ENCODE measurements around the gene IFFO2.
"Not testable (repeated sequence)": the region's sequence is repeated elsewhere in the genome, so short reads cannot be mapped to it uniquely, and the experiment has no call there.

IFFO2 gene

DNA sequence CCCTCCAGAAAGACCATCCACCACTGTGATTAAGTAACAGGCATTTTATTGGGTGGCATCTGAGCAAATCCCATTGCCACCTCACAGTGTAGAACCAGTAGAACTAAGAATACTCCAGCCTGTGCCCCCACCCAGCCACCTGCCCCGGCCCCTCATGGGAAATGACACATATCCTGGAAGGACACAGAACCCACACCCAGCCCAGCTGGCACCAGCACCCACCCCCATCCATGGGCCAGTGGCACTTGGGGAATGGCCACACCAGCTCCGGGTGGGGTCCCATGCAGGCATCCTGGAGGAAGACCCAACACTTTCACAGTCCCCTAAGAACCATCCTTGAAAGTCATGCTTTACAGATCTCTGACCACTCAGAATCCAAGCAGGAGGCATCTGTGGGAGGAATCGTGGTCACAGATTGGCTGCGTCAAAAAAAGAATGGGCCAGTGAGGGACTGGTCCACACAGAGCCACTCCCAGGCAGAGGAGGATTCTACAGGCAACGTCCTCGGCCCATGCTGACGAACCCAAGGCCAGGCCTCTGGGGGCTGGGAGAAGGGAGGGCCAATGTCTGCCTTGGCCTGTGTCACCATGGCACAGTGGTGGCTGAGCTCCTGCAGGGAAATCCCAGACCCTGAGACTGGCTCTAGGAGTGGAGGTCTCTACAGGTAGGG, 84.9 kb downstream of the IFFO2 start:
- no peak for DNase-seq

GRCh38 chr1:18870957-18871356, 85.5 kb downstream of the IFFO2 start:
- DNase-seq, result no peak

DNA sequence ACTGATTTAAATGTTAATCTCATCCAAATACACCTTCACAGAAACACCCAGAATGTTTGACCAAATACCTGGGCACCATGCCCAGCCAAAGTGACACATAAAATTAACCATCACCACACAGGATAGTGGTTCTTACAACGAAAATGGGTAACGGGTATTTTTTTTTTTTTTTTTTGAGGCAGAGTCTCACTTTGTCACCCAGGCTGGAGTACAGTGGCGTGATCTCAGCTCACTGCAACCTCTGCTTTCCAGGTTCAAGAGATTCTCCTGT, 85.9 kb downstream of the IFFO2 start:
- DNase-seq, result not testable (repeated sequence)

GRCh38 chr1:18869847-18870594, 86.5 kb downstream of the IFFO2 start:
- no peak for DNase-seq

GRCh38 chr1:18868801-18869424, 87.6 kb downstream of the IFFO2 start:
- no peak for DNase-seq

DNA sequence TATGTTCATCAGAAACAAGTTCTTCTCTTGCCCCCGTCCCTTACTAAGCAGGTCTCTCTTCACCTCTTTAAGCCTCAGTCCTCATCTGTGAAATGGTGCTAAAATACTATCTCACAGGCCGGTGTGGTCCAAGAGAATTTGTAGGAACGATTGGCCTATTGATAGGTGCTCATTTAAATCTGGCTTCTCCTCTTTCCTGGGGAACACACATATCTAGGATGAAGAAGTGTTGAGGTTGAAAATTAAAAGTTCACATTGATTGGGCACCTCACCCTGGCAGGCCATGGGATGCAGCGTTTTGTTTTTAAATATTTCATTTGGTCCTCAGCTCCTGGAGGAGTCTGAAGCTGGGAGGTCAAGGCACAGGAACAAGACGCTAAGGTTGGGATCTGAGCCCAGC, 88.1 kb downstream of the IFFO2 start:
- no peak for DNase-seq

- DNase-seq, result no peak
These were observed 89.6 kb downstream of the IFFO2 start for GRCh38 chr1:18866846-18867245.

- no peak for DNase-seq
These were observed 90.2 kb downstream of the IFFO2 start for GRCh38 chr1:18866314-18866713.

GRCh38 chr1:18865176-18865575, 91.3 kb downstream of the IFFO2 start:
- DNase-seq, result no peak

- no peak for DNase-seq
These were observed 94.9 kb downstream of the IFFO2 start for GRCh38 chr1:18861590-18861989.

- no peak for DNase-seq
These were observed 95.4 kb downstream of the IFFO2 start for GRCh38 chr1:18861082-18861481.

GRCh38 chr1:18859560-18859959, 96.9 kb downstream of the IFFO2 start, which contains the start of gene TAS1R2:
Gene TAS1R2 (minus strand): TSS chr1:18859660. CDS start chr1:18859660, 0 bp downstream.
- DNase-seq, result no peak

- no peak for DNase-seq
These were observed 98.3 kb downstream of the IFFO2 start for GRCh38 chr1:18858070-18858688.

GRCh38 chr1:18856435-18856834, 100.0 kb downstream of the IFFO2 start:
- no peak for DNase-seq

DNA sequence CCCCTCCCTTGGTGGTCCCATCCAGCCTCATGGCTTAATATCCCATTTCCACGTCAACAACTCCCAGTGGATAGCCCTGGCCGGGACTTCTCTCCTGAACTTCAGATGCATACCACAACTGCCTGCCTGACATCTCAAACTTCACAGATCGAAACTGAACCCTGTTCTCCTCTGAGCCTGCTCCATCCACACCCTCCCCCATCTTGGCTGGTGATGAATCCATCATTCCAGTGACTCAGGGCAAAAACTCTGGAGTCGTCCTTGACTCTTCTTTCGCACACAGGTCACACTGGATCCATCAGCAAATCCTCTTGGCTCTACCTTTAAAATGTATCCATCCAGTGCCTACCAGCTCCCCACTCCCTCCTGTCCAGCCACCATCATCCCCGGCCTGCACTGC, 100.9 kb downstream of the IFFO2 start:
- no peak for DNase-seq

- DNase-seq, result no peak
These were observed 102.0 kb downstream of the IFFO2 start for GRCh38 chr1:18854331-18855025.
